Activated naive CD4-positive, alpha-beta T cell treated with Interleukin-2 at 50 U/mL for 16 hours (primary cell): ENCODE measurements around the gene BHLHE23.

Source experiments
- DNase-seq: peaks from one replicate; pipeline ENCODE4 v3.0.0-alpha.2; 2020

Gene BHLHE23

DNA sequence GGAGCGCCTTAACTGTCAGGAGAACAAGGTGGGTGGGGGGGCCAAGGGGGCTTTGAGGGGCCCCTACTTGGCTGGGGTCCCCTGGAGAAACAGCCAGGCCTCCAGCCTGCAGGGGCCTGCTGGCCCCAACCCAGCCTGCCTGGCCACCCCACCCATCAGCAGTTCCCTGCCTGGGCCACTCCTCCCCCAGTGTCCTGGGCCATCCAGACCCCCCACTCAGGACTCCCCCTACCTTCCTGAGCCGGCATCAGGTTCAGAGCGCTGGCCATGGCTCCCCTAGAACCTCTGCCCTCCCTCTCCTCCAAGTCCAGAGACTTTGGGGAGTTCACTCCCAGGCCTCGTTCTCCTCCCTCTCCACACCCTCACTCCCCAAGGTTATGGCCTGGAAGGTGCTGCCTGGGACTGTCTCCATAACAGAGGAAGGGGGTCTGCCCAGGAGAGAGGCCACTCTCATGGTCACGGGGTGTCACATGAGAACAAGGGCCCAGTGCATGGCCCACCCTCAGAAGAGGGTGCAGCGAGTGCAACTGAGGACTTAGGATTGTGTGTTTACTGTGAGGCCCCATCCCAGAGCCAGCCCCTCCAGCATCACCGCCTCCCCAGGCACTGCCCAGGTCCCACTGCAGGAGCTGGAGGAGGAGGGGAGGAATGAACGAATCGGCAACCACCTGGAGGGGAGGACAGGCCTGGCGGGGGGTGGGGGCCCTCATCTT is 48.2 kb downstream of the BHLHE23 start:
- no peak for DNase-seq

DNA sequence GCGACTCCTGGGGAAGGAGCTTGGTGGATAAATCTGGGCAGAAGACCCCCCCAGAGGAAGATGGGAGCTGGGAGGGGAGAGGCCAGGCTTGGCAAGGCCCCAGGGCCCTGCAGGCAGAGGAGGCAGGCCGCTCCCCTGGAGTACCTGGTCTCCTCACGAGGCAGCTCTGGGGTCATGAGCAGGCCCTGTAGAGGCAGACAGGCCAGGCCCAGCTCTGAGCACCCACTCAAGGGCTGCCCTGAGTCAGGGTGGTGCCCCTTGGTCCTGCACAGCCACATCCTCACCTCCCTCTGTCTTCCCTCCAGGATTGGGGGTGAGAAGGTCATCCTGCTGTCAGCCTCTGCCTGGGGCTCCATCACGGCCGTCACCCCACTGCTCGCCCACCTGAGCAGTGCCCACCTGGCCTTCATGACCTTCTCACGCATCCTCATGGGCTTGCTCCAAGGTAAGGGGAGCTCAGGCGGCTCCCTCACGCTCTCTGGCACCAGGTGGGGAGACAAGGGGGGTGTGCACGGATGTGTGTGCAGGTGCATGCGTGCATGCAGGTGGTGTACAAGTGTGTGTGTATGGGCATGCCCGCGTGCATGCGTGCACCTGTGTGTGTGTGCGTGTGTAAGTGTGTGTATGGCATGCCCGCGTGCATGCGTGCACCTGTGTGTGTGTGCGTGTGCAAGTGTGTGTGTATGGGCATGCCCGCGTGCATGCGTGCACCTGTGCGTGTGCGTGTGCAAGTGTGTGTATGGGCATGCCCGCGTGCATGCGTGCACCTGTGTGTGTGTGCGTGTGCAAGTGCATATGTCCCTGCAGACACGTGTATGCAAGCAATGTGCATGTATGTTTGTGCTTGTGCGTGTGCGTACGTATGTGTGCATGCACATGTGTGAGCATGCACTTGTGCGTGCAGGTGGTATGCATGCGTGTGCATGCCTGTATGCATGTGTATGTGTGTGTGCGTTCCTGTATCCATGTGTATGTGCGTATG is 49.3 kb downstream of the BHLHE23 start:
- no peak for DNase-seq

DNA sequence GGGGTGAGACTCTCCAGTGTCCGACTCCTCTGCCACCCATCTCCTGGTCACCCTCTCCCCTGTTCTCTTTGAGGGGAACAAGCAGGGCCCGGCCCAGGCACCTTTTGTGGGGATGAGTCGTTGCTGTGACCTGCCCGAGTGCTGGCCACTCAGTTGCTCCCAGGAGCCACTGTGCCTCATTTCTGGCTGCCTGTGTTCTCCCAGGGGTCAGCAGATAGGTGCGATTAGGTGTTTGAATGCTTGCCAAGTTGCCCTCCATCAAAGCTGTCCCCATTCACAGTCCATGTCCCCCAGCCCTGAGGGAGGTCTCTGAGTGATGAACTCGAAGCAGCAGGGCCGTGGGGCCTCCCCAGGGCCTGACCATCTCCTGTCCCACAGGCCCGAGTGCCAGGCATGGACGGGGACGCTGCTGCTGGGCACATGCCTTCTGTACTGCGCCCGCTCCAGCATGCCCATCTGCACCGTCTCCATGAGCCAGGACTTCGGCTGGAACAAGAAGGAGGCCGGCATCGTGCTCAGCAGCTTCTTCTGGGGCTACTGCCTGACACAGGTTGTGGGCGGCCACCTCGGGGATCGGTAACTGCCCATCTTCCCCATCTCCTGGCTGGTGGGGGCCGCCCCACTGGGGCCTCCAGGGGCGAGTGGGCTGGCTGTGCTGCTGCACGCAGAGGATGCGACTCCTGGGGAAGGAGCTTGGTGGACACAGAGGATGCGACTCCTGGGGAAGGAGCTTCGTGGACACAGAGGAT is 50.2 kb downstream of the BHLHE23 start:
- DNase-seq, result no peak
